ENCODE data around the gene RPS19BP1.

DNA sequence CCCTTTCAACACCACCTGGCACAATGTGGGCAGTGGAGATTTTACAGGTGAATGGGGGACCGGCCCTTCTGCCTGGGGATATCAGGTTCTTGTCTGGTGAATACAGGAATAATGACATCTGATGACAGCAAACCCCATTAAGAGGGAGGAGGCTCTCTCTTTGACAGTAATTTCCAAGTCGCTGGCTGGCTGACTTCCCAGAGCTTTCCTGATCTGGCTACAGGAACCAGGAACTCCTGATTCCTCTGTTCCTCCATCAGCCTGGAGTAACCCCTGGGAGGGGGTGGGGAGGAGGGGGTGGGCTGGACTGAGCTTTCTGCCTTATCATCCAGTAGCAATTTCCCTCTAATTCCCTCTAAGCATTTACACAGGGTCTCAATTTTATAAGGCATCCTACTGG lies 34.2 kb downstream of the RPS19BP1 start:
- TF ChIP-seq, protein P1, sequence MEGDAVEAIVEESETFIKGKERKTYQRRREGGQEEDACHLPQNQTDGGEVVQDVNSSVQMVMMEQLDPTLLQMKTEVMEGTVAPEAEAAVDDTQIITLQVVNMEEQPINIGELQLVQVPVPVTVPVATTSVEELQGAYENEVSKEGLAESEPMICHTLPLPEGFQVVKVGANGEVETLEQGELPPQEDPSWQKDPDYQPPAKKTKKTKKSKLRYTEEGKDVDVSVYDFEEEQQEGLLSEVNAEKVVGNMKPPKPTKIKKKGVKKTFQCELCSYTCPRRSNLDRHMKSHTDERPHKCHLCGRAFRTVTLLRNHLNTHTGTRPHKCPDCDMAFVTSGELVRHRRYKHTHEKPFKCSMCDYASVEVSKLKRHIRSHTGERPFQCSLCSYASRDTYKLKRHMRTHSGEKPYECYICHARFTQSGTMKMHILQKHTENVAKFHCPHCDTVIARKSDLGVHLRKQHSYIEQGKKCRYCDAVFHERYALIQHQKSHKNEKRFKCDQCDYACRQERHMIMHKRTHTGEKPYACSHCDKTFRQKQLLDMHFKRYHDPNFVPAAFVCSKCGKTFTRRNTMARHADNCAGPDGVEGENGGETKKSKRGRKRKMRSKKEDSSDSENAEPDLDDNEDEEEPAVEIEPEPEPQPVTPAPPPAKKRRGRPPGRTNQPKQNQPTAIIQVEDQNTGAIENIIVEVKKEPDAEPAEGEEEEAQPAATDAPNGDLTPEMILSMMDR (IDR thresholded peaks at IDR 0.05; ENCODE audit: insufficient read depth, low read depth, low read length): no peak
- TF ChIP-seq EZH2 (IDR thresholded peaks at IDR 0.05; ENCODE audit: insufficient read depth, low read length): no peak

Data from astrocyte (in vitro differentiated cells and primary cell).